H54 (cell line): ENCODE data around the gene PRELID1.

Experiments
- DNase-seq: peaks from one replicate; pipeline ENCODE4 v3.0.0; 2011; ENCODE audit warnings: low spot score, mixed read lengths; ENCODE audit not compliant: insufficient read length
- FAIRE-seq: peaks from 3 replicates; lab custom pipeline; 2011; peaks lifted over from hg19 to GRCh38; lab: Jason Lieb, UNC
- POLR2A ChIP-seq: IDR thresholded peaks from 2 replicates; pipeline ENCODE4 v1.6.1; 2011; ENCODE audit warnings: low read depth, mild to moderate bottlenecking, low read length

The PRELID1 gene

GRCh38 chr5:177314376-177315342, 11.1 kb downstream of the PRELID1 start:
- no peak for FAIRE-seq
- DNase-seq, result no peak
- no peak for TF ChIP-seq POLR2A

- TF ChIP-seq POLR2A, result no peak
- DNase-seq (no peak), FAIRE-seq (no peak)
Observed at GRCh38 chr5:177315411-177315810, 11.8 kb downstream of the PRELID1 start.

- FAIRE-seq (no peak), DNase-seq (no peak)
- no peak for TF ChIP-seq POLR2A
Observed at GRCh38 chr5:177316005-177316404, 12.4 kb downstream of the PRELID1 start.

GRCh38 chr5:177317959-177318377, 14.4 kb downstream of the PRELID1 start:
- TF ChIP-seq POLR2A, result no peak
- DNase-seq (peak; percentile 69), FAIRE-seq (no peak)

- TF ChIP-seq POLR2A, result no peak
- DNase-seq, result no peak
- FAIRE-seq, result no peak
Observed at GRCh38 chr5:177319913-177320588, 16.5 kb downstream of the PRELID1 start.

GRCh38 chr5:177320879-177321278, 17.3 kb downstream of the PRELID1 start:
- no peak for FAIRE-seq
- no peak for TF ChIP-seq POLR2A
- no peak for DNase-seq

GRCh38 chr5:177325868-177326381, 22.3 kb downstream of the PRELID1 start:
- TF ChIP-seq POLR2A, result no peak
- FAIRE-seq (no peak), DNase-seq (no peak)

- TF ChIP-seq POLR2A, result no peak
- DNase-seq (peak; percentile 47), FAIRE-seq (no peak)
Observed at GRCh38 chr5:177327539-177328522, 24.2 kb downstream of the PRELID1 start.

GRCh38 chr5:177328545-177329231, 25.1 kb downstream of the PRELID1 start:
- FAIRE-seq (no peak), DNase-seq (no peak)
- no peak for TF ChIP-seq POLR2A

- FAIRE-seq, result no peak
- no peak for TF ChIP-seq POLR2A
- no peak for DNase-seq
Observed at GRCh38 chr5:177329883-177330282, 26.3 kb downstream of the PRELID1 start.

- DNase-seq (no peak), FAIRE-seq (no peak)
- no peak for TF ChIP-seq POLR2A
Observed at GRCh38 chr5:177330991-177331842, 27.6 kb downstream of the PRELID1 start.

- DNase-seq (no peak), FAIRE-seq (no peak)
- TF ChIP-seq POLR2A, result no peak
Observed at GRCh38 chr5:177332031-177332895, 28.7 kb downstream of the PRELID1 start.
